ENCODE results near the gene THSD7A. TPM values are rescaled to one million over a fixed set of nuclear protein-coding genes. Genes with fewer than 3 reads are reported as not detected.

THSD7A gene
- polyA plus RNA-seq, 1 donor (not counting 4 experiments of a cell fraction or from before 2014, with no cell fraction given) = not detected

DNA sequence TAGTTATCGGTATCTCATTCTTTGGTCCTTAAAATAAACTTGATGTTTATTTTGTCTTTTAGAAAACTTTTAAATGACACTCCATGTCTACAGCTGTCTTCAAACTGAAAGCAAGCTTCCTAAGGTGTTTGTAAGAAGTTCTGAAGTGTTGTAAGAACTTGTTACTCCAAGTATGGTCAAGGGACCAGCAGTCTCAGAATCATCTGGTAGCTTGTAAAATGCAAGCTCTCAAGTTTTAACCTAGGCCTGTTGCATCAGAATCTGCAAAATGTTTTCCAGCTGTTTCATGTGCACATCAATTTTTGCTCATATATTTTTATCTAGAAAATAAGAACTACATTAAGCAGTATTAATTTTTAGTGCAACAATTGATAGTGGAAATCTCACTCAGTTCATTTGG is 104.1 kb downstream of the THSD7A start:
- Histone ChIP-seq H3K9me1 (ENCODE audit: control insufficient read depth, extremely low read depth, insufficient read depth, low read length) (no peaks in the 10 kb centered on the region), H3K4me2 (ENCODE audit: control insufficient read depth, extremely low read depth, insufficient read depth, low read depth, low read length) (no peak overlapping the region), H4K20me1 (ENCODE audit: control insufficient read depth, extremely low read depth, insufficient read depth, low read length) (no peaks in the 10 kb centered on the region), H3K9ac (ENCODE audit: control insufficient read depth, extremely low read depth, insufficient read depth, low read length) (no peak overlapping the region), H3K27me3 (ENCODE audit: control insufficient read depth, extremely low read depth, insufficient read depth, low read length) (no peaks in the 10 kb centered on the region), H3K4me1 (ENCODE audit: control insufficient read depth, extremely low read depth, insufficient read depth, low read length) (no peaks in the 10 kb centered on the region), H3K4me3 (ENCODE audit: control insufficient read depth in 2 of 3, extremely low read depth in 1 of 3, insufficient read depth in 2 of 3, low read depth in 1 of 3, low read length in 3 of 3) (no peak overlapping the region), H3K27ac (ENCODE audit: control insufficient read depth, insufficient read depth, low read length) (no peak overlapping the region), H3K79me2 (ENCODE audit: control insufficient read depth, insufficient read depth, low read length) (no peaks in the 10 kb centered on the region), H3K36me3 (ENCODE audit: control insufficient read depth in 2 of 2, extremely low read depth in 1 of 2, insufficient read depth in 2 of 2, low read length in 2 of 2) (no peaks in the 10 kb centered on the region), H3K9me3 (ENCODE audit: control insufficient read depth, low read depth, low read length) (no peaks in the 10 kb centered on the region), H2AFZ (ENCODE audit: control insufficient read depth, low read length) (no peak overlapping the region)
- FAIRE-seq (no peak), DNase-seq (ENCODE audit: low read depth, low spot score) (no peak)
- TF ChIP-seq EZH2 (IDR thresholded peaks at IDR 0.05; ENCODE audit: low read length) (no peak), CTCF (optimal IDR thresholded peaks at IDR 0.05 in 1 of 3, IDR thresholded peaks at IDR 0.05 in 1 of 3, conservative IDR thresholded peaks at IDR 0.05 in 1 of 3; ENCODE audit: extremely low read depth in 1 of 3, insufficient read depth in 2 of 3, low read length in 3 of 3) (no peak)
- dilution Hi-C loops (cut with MboI; ENCODE audit: extremely low pct_ligation_motif_present, low sequenced_read_pairs) = no loop called here

DNA sequence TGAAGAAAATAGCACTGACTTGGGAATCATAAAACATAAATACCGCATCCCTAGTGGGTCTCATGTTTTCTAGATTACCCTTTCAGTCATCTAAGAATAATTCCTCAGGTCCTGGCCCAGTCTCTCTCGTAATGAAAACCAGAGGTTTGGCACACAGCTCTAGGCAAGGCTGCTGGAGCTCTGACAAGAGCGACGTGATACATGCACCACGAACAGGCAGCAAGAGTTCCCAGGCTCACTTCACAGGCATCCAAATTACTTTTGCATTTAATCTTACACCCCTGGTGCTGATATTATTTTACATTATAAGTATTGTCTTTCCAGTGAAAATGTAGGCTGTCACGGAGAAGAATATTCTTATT is 105.2 kb downstream of the THSD7A start:
- no peaks in the 10 kb centered on the region for H3K4me1 ChIP-seq (ENCODE audit: control insufficient read depth, extremely low read depth, insufficient read depth, low read length)
- no peaks in the 10 kb centered on the region for H4K20me1 ChIP-seq (ENCODE audit: control insufficient read depth, extremely low read depth, insufficient read depth, low read length)
- H3K79me2 ChIP-seq (ENCODE audit: control insufficient read depth, insufficient read depth, low read length) = no peaks in the 10 kb centered on the region
- no peak overlapping the region for H3K4me2 ChIP-seq (ENCODE audit: control insufficient read depth, extremely low read depth, insufficient read depth, low read depth, low read length)
- no peak for FAIRE-seq
- no peaks in the 10 kb centered on the region for H3K9me1 ChIP-seq (ENCODE audit: control insufficient read depth, extremely low read depth, insufficient read depth, low read length)
- H2AFZ ChIP-seq (ENCODE audit: control insufficient read depth, low read length) = no peak overlapping the region
- no peaks in the 10 kb centered on the region for H3K36me3 ChIP-seq (ENCODE audit: control insufficient read depth in 2 of 2, extremely low read depth in 1 of 2, insufficient read depth in 2 of 2, low read length in 2 of 2)
- H3K4me3 ChIP-seq (ENCODE audit: control insufficient read depth in 2 of 3, extremely low read depth in 1 of 3, insufficient read depth in 2 of 3, low read depth in 1 of 3, low read length in 3 of 3) = no peak overlapping the region
- no peak for DNase-seq (ENCODE audit: low read depth, low spot score)
- no peak overlapping the region for H3K9ac ChIP-seq (ENCODE audit: control insufficient read depth, extremely low read depth, insufficient read depth, low read length)
- TF ChIP-seq CTCF (optimal IDR thresholded peaks at IDR 0.05 in 1 of 3, IDR thresholded peaks at IDR 0.05 in 1 of 3, conservative IDR thresholded peaks at IDR 0.05 in 1 of 3; ENCODE audit: extremely low read depth in 1 of 3, insufficient read depth in 2 of 3, low read length in 3 of 3) (no peak), EZH2 (IDR thresholded peaks at IDR 0.05; ENCODE audit: low read length) (no peak)
- no peaks in the 10 kb centered on the region for H3K9me3 ChIP-seq (ENCODE audit: control insufficient read depth, low read depth, low read length)
- no peaks in the 10 kb centered on the region for H3K27me3 ChIP-seq (ENCODE audit: control insufficient read depth, extremely low read depth, insufficient read depth, low read length)
- H3K27ac ChIP-seq (ENCODE audit: control insufficient read depth, insufficient read depth, low read length) = no peak overlapping the region
- dilution Hi-C loops (cut with MboI; ENCODE audit: extremely low pct_ligation_motif_present, low sequenced_read_pairs) = no loop called here

Data from keratinocyte (primary cell).